Uterus (tissue), 4 donors: Measurements from ENCODE around the gene SBNO2. TPM values are rescaled to one million over a fixed set of nuclear protein-coding genes. Genes with fewer than 3 reads are reported as not detected.

Source experiments
- DNase-seq, 2 donors: peaks; one replicate each; pipeline ENCODE4 v3.0.0-alpha.2; 2019 to 2020
- H3K27ac ChIP-seq, 2 donors: fragments of 200-600 bp; sonication (generic); 1 replicate in 1 of 2; 2 replicates in 1 of 2; pipeline ENCODE4 v1.5.1; 2016 to 2018
- H3K27me3 ChIP-seq, 2 donors: fragments of 200-600 bp; sonication (generic); one replicate each; pipeline ENCODE4 v1.5.1; 2018 to 2019; ENCODE audit warnings: control low read depth in 1 of 2
- H3K36me3 ChIP-seq, 2 donors: fragments of 200-600 bp; sonication (generic); one replicate each; pipeline ENCODE4 v1.5.1; 2019; ENCODE audit warnings: control low read depth in 1 of 2
- H3K4me1 ChIP-seq, 2 donors: fragments of 200-600 bp; sonication (generic); one replicate each; pipeline ENCODE4 v1.5.1; 2018 to 2019; ENCODE audit warnings: control low read depth in 1 of 2
- H3K4me3 ChIP-seq, 2 donors: fragments of 200-600 bp; sonication (generic); 1 replicate in 1 of 2; 2 replicates in 1 of 2; pipeline ENCODE4 v1.5.1; 2018 to 2019; ENCODE audit warnings: mild to moderate bottlenecking in 1 of 2
- H3K9me3 ChIP-seq, 2 donors: fragments of 200-600 bp; sonication (generic); one replicate each; pipeline ENCODE4 v1.5.1; 2019; ENCODE audit warnings: control low read depth in 1 of 2
- POLR2A ChIP-seq, 2 donors: fragments of 450-650 bp; IDR thresholded peaks; one replicate each; pipeline ENCODE4 v1.6.1; 2016; ENCODE audit warnings: antibody characterized with exemption in 2 of 2, mild to moderate bottlenecking in 1 of 2, moderate library complexity in 1 of 2
- intact Hi-C: fragments of 100-400 bp; cut with DNase I; formaldehyde crosslinking; loops from one replicate; pipeline ENCODE4 v1.15.1; 2023; ENCODE audit warnings: low total_unique reads
- total RNA-seq, 4 donors: library from RNA; depleted of rRNA in 3 of 4; stranded (reverse); fragments of >200 nt in 3 of 4; gene quantifications; one replicate each; pipeline versions ENCODE4 v1.1.0 to v1.2.4, GENCODE V29; 2014 to 2023
- TF ChIP-seq, protein P1 (sequence below), 4 experiments: fragments of 200-600 bp in 2 of 4; fragments of 450-650 bp in 2 of 4; sonication (generic) in 2 of 4; IDR thresholded peaks; one replicate each; pipeline ENCODE4 v1.5.1; 2016 to 2019; ENCODE audit warnings: antibody characterized with exemption in 4 of 4, mild to moderate bottlenecking in 2 of 4, moderate library complexity in 1 of 4
- donor health status: DM: yes; HTN: yes; CAD: no.

SBNO2 gene
- total RNA-seq, 4 donors from 2014 or later, result 4.4 to 107 (median 10.7) TPM

DNA sequence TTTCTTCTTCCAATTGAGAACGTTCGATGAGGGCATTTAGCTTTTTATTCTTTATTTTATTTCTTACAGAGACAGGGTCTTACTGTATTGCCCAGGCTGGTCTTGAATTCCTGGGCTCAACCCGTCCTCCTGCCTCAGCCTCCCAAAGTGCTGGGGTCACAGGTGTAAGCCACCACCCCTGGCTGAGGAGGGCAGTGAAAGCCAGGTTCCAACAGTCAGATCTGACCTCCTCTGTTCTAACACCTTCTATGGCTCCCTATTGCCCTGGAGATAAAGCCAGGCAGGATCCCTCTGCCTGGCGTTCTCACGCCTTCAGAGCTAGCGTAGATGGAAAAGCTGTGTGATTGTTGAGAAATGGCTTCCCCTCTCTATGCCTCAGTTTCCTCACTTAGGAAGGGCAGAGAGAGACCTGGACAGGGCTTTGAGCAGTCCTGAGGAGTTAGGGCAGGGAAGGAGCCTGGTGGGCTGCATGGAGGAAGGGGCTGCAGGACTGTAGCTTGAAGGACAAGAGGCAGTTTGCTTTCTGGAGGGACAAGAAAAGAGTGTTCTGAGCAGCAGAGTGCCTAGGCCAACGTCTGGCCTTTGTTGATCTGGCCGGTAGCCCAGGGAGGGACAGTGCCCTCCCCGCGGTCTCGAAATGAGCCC, 101.6 kb downstream of the SBNO2 start:
- intact Hi-C loops, result no loop called here
- Histone ChIP-seq H3K4me3 (no peak overlapping the region), H3K27me3 (peaks cover 10 to 35% of the 10 kb centered on the region in 2 donors), H3K36me3 (no peaks in the 10 kb centered on the region), H3K9me3 (no peaks in the 10 kb centered on the region), H3K27ac (no peak overlapping the region), H3K4me1 (peaks cover 0 to 6% of the 10 kb centered on the region in 2 donors)
- no peak for DNase-seq
- no peak for TF ChIP-seq POLR2A (IDR thresholded peaks at IDR 0.05)
- TF ChIP-seq, protein P1, sequence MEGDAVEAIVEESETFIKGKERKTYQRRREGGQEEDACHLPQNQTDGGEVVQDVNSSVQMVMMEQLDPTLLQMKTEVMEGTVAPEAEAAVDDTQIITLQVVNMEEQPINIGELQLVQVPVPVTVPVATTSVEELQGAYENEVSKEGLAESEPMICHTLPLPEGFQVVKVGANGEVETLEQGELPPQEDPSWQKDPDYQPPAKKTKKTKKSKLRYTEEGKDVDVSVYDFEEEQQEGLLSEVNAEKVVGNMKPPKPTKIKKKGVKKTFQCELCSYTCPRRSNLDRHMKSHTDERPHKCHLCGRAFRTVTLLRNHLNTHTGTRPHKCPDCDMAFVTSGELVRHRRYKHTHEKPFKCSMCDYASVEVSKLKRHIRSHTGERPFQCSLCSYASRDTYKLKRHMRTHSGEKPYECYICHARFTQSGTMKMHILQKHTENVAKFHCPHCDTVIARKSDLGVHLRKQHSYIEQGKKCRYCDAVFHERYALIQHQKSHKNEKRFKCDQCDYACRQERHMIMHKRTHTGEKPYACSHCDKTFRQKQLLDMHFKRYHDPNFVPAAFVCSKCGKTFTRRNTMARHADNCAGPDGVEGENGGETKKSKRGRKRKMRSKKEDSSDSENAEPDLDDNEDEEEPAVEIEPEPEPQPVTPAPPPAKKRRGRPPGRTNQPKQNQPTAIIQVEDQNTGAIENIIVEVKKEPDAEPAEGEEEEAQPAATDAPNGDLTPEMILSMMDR (IDR thresholded peaks at IDR 0.05), result no peak

DNA sequence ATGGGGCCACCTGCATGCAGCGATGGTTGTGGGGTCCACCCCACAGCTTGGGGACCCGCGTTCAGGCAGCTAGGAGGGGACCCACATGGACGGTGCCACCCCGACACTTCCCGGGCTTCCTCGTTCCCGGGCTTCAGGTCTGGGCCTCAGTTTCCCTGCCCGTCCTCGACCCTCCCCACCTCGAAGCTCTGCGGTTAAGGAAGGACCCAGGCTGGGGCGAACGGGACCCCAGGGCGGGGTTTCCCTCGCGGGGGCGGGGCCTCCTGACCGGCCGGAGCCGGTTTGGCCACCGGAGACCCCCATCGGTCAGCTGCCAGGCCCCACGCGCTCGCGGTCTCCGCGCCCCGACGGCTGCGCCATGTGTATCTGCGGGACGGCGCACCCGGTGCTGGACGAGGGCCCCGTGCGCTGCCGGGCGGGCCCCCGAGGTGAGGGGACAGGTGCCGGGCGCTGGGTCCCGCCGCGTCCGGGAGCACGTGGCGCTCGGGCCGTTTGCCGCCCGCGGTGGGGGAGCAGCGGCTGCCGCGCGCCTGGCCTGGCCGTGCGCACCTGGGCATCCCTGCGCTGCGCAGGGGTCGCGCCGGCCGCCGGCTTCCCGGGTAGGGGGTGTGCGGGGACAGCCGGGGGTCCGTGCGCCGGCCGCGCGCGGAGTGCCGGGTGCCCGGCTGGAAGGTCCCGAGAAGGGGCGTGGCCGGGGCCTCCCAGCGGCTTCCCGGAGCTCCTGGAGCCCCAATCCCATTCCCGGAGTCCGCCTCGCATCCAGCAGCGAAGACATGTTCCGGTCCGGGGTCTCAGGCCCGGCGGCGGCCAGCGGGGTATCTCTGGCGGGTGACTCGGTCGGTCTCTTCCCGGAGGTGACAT, 102.9 kb downstream of the SBNO2 start:
- Histone ChIP-seq H3K4me1 (peaks cover 0 to 15% of the 10 kb centered on the region in 2 donors), H3K27me3 (peaks cover 21 to 44% of the 10 kb centered on the region in 2 donors), H3K9me3 (no peaks in the 10 kb centered on the region), H3K27ac (no peak overlapping the region), H3K36me3 (no peaks in the 10 kb centered on the region), H3K4me3 (no peak overlapping the region)
- no peak for DNase-seq
- intact Hi-C loops, result no loop called here
- TF ChIP-seq, protein P1 (IDR thresholded peaks at IDR 0.05), result no peak
- no peak for TF ChIP-seq POLR2A (IDR thresholded peaks at IDR 0.05)

DNA sequence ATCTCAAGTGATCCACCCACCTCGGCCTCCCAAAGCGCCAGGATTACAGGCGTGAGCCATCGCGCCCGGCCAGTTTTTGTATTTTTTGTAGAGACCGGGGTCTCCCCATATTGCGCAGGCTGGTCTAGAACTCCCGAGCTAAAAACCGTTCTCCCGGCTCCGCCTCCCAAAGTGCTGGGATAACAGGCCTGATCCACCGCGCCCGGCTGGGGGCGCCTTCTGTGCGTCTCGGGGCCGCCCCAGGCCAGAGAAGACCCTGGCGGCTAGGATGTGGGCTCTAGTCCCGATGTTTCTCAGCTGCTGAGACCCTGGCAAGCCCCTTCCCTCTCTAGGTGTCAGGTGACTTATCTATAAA, 103.5 kb downstream of the SBNO2 start:
- Histone ChIP-seq H3K4me3 (no peak overlapping the region), H3K27ac (no peak overlapping the region), H3K9me3 (no peaks in the 10 kb centered on the region), H3K4me1 (peaks cover 0 to 15% of the 10 kb centered on the region in 2 donors), H3K27me3 (peaks cover 21 to 47% of the 10 kb centered on the region in 2 donors), H3K36me3 (no peaks in the 10 kb centered on the region)
- intact Hi-C loops, result no loop called here
- TF ChIP-seq, protein P1 (IDR thresholded peaks at IDR 0.05), result no peak
- TF ChIP-seq POLR2A (IDR thresholded peaks at IDR 0.05), result no peak
- DNase-seq, result no peak

DNA sequence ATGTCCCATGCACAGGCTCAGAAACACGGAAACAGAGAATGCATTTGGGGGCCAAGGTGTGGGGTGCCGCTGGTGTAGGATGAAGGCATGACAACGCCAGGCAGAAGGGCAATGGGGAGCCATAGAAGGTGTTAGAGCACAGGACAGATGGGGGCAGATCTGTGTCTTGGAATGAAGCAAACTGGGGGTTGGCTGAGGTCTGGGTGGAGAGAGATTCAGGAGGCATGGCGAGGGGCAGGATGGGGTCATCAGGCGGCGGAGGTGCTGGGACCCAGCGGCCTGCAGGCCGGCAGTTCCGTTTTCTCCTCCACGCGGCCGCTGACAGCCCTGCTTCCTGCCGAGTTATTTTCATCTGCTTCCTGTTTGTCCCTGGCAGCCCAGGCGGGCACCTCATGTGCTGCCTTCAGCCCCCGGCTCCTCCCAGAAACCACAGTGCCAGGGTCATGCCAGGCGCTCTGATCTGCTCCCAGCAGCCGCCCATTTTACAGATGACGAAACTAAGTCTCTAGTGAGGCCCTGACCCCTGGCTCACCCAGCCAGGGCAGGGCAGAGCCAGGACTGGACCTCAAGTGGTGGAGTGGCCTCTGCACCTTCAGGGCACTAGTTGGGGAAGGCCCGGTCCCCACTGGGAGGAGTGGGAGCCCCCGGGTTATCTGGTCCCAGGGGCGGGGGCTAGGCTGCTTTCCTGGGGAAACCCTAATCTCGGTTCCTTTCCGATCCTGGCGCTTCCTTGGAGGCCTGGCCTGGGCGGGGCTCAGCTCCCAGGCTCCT, 104.9 kb downstream of the SBNO2 start:
- TF ChIP-seq, protein P1 (IDR thresholded peaks at IDR 0.05), result no peak
- no peak for TF ChIP-seq POLR2A (IDR thresholded peaks at IDR 0.05)
- Histone ChIP-seq H3K4me3 (no peak overlapping the region), H3K36me3 (no peaks in the 10 kb centered on the region), H3K9me3 (no peaks in the 10 kb centered on the region), H3K4me1 (peaks cover 0 to 21% of the 10 kb centered on the region in 2 donors), H3K27ac (no peak overlapping the region), H3K27me3 (peaks cover 21 to 50% of the 10 kb centered on the region in 2 donors)
- no peak for DNase-seq
- intact Hi-C loops, result no loop called here
